Measurements from ENCODE around the gene USH1C.

Gene USH1C

DNA sequence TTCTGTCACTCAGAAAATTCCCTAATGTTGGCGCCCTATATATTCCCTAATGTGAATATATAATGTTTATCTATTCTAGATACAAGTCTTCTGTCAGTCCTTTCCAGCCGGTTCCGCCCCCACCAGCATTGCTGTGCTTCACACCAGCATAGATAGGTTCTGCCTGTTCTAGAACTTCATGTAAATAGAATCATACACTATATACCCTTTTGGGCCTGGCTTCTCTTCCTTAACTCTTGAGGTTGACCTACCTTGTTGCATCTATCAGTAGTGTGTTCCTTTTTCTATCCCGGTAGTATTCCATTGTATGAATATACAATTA is 37.5 kb upstream of the USH1C start:
- TF ChIP-seq, protein P1, sequence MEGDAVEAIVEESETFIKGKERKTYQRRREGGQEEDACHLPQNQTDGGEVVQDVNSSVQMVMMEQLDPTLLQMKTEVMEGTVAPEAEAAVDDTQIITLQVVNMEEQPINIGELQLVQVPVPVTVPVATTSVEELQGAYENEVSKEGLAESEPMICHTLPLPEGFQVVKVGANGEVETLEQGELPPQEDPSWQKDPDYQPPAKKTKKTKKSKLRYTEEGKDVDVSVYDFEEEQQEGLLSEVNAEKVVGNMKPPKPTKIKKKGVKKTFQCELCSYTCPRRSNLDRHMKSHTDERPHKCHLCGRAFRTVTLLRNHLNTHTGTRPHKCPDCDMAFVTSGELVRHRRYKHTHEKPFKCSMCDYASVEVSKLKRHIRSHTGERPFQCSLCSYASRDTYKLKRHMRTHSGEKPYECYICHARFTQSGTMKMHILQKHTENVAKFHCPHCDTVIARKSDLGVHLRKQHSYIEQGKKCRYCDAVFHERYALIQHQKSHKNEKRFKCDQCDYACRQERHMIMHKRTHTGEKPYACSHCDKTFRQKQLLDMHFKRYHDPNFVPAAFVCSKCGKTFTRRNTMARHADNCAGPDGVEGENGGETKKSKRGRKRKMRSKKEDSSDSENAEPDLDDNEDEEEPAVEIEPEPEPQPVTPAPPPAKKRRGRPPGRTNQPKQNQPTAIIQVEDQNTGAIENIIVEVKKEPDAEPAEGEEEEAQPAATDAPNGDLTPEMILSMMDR (conservative IDR thresholded peaks at IDR 0.05), result no peak
- no peak overlapping the region for H3K27ac ChIP-seq

DNA sequence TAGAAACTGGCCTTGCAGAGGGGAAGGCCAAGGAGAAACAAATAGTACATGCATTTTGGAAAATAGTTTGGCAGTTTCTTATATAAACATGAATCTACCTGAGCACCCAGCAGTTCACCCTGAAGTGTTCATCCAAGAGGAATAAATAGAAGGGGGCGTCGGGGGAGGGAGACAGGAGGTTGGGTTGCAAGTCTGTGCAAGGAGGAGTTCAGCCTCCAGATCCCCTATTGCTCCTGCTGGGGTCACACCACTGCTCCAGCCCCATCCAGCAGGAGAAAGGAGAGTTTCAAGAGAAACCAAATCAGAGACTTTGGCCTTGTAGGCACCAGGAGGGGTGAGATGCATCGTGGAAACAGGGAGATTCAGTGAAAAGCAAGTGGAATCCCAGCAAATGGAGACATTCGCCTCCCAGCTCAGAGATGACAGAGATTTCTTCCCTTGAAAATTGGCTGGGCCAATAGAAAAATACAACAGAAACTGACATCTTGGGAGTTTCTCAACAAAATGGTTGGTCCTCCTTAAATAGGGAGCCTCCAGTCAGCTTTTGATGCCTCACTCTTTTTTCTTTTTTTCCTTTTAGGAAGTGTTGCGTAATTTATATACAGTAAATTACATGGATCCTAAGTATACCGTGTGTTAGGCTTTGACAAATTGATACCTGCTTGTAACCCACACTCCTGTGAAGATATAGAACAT is 37.0 kb upstream of the USH1C start:
- TF ChIP-seq, protein P1 (conservative IDR thresholded peaks at IDR 0.05), result no peak
- no peak overlapping the region for H3K27ac ChIP-seq

GRCh38 chr11:17580271-17580670 is 36.1 kb upstream of the USH1C start:
- H3K27ac ChIP-seq, result no peak overlapping the region
- TF ChIP-seq, protein P1 (conservative IDR thresholded peaks at IDR 0.05), result no peak

DNA sequence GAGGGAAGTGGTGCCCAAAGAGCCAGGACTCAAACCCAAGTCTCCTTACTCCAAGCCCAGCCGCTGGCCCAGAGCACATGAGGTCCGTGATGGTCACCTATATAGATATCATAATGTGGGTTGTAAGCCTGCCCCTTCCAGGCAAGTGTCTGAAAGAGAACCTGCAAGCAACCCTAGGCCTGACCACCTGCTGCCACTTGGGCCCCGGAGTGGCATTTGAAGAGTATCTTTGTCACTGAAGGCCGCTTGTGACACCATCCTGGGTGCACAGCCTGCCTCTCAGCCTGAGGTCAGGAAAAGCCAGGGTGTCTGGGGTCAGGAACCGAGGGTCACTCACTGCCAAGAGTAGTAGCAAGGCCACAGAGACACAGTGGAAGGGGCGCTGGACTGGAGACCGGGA is 35.2 kb upstream of the USH1C start:
- TF ChIP-seq, protein P1 (conservative IDR thresholded peaks at IDR 0.05), result no peak
- no peak overlapping the region for H3K27ac ChIP-seq

DNA sequence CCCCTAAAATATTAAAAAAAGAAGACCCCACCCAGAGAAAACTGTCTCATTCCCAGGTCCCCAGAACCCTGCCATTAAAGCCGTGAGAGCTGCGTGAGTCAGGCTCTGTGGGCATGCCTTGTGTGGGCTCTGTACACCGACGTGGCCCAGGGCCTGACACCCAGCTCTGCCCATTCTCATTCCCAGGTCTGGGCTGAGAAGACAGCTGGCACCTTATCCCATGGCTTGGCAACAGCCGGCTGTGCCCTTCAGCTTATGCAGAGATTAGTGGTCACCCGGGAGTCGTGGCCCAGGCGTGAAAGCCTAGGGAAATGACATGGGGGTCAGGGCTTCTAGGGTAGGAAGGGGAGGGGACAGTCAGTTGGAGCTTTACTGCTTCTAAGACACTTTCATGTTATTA is 34.7 kb upstream of the USH1C start:
- TF ChIP-seq, protein P1 (conservative IDR thresholded peaks at IDR 0.05), result no peak
- no peak overlapping the region for H3K27ac ChIP-seq

DNA sequence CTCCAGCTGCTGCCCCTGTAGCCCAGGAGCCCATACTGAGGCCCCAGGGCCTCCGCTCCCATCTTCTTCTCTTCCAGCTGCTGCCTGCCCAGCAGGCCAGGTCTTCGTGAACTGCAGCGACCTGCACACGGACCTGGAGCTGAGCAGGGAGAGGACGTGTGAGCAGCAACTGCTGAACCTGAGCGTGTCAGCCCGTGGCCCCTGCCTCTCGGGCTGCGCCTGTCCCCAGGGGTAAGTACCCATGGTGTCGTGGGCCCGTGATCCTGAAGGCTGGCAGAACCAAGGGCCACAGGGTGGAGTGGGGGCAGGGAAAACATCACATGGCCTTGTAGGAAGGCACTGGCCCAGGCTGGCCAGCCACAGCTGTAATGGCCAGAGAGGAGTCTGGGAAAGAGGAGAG is 34.1 kb upstream of the USH1C start:
- TF ChIP-seq, protein P1 (conservative IDR thresholded peaks at IDR 0.05), result no peak
- H3K27ac ChIP-seq, result no peak overlapping the region

DNA sequence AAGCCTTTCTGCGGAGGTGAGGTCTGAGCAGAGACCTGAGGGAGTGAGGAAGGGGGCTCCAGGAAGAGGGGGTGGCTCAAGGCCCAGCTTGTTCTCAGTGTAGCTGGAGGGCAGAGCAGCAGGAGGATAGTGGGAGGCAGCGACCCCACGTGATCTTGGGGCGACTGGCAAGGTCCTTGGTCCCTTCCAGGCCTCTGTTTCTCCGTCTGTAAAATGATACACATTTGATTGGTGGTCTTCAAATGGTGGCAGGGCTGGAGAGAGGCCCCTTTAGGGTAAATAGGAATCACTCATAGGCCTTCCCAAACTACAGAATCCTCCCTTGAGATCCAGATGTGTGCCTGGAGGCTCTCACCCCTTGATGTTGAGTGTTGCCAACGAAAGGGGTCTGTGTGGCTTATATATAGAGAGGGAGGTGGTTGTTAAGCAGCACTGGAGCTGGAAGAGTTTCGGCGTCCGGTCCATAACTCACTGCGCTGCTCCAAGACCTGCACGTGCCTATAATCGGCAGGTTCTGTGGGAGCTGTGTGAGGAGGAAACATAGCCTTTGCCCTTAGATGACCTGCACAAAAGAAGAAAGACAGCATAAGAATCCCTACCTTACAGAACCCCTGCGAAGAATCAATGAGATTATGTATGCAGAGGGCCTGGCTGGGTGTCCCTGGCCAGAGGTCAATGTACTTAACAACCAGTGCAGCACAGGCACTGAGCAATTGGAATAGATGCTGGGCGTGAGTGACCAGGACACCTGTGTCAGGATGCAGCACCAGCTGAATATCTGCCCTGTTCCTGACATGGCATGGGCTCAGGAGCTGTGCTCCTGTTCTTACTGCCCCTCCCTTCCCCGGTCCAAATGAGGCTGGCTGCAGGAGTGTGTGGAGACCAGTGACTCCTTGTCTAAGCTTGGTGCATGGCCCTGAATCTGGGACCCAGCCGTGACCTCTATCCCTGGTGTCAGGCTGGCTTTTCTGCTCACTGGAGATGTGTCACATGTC is 31.5 kb upstream of the USH1C start:
- TF ChIP-seq, protein P1 (conservative IDR thresholded peaks at IDR 0.05), result no peak
- H3K27ac ChIP-seq, result no peak overlapping the region

Data from VCaP (cell line).